K562 (cell line): ENCODE data around the gene ZNF778. TPM values are rescaled to one million over a fixed set of nuclear protein-coding genes. Genes with fewer than 3 reads are reported as not detected.
"Not testable (repeated sequence)": the region's sequence is repeated elsewhere in the genome, so short reads cannot be mapped to it uniquely, and the experiment has no call there.

Experiments used
- ATAC-seq: fragments of 200-7000 bp; cut with Tn5 transposase; 3 replicates; pipeline ENCODE4 v1.9.1; 2020; ENCODE audit warnings: moderate library complexity
- BruUV-seq: library from RNA; stranded (reverse); fragments of 400-500 nt; replicated peaks from 2 replicates; lab custom pipeline; 2021; lab: Mats Ljungman, UMichigan
- CTCF ChIA-PET: fragments of 300-600 bp; formaldehyde crosslinking; extraction: SDS; loops from one replicate; lab custom pipeline; 2021; ENCODE audit warnings: low intra/inter-chr PET ratio; lab: Yijun Ruan, JAX
- POLR2A ChIA-PET: fragments of 300-600, 350-650 bp; sonication (Branson Sonifier 250); formaldehyde crosslinking; extraction: SDS; loops from one replicate; lab custom pipeline; 2021; ENCODE audit warnings: antibody characterized with exemption, inconsistent platforms; lab: Yijun Ruan, JAX
- DNase-seq, 4 experiments: peaks; one replicate each; pipeline versions ENCODE4 v3.0.0 to v3.0.0-alpha.2; 2011 to 2018; ENCODE audit warnings: low spot score in 3 of 4, mixed read lengths in 3 of 4; ENCODE audit errors: extremely low read depth in 1 of 4
- FAIRE-seq: peaks from 2 replicates; lab custom pipeline; 2011; peaks lifted over from hg19 to GRCh38; lab: Jason Lieb, UNC
- H2AFZ ChIP-seq: 2 replicates; pipeline ENCODE4 v1.6.0; 2011; ENCODE audit warnings: low read depth, low read length, control low read depth, inconsistent platforms
- H3K27ac ChIP-seq: fragments of 200-600 bp; 3 replicates; pipeline ENCODE4 v1.8.0; 2011; ENCODE audit warnings: low read depth, mild to moderate bottlenecking, control low read depth, inconsistent platforms, low read length, moderate library complexity, mixed read lengths; ENCODE audit errors: extremely low read depth
- H3K27me3 ChIP-seq, 2 experiments: fragments of 300-600 bp in 1 of 2; 2 replicates in 1 of 2; 3 replicates in 1 of 2; pipeline versions ENCODE4 v1.6.0 to v1.8.0; 2011; ENCODE audit warnings: inconsistent platforms in 2 of 2, low read length in 2 of 2, mild to moderate bottlenecking in 1 of 2, mixed read lengths in 1 of 2, moderate library complexity in 1 of 2; ENCODE audit not compliant: control insufficient read depth in 2 of 2, insufficient read depth in 2 of 2
- H3K36me3 ChIP-seq: fragments of 300-600 bp; 3 replicates; pipeline ENCODE4 v1.8.0; 2011; ENCODE audit warnings: mild to moderate bottlenecking, low read length, inconsistent platforms; ENCODE audit not compliant: control insufficient read depth, insufficient read depth
- H3K4me1 ChIP-seq, 2 experiments: fragments of 200-600 bp in 1 of 2; replicated peaks in 1 of 2; 2 replicates in 1 of 2; 3 replicates in 1 of 2; pipeline versions ENCODE4 v1.5.1 to v1.8.0; 2011; ENCODE audit warnings: inconsistent platforms in 2 of 2, low read length in 2 of 2, mild to moderate bottlenecking in 1 of 2, mixed read lengths in 1 of 2, moderate library complexity in 1 of 2; ENCODE audit not compliant: control insufficient read depth in 2 of 2, insufficient read depth in 2 of 2
- H3K4me2 ChIP-seq: 2 replicates; pipeline ENCODE4 v1.6.1; 2011; ENCODE audit warnings: low read length, control low read depth, inconsistent platforms, mixed read lengths; ENCODE audit not compliant: insufficient read depth
- H3K4me3 ChIP-seq: fragments of 200-600 bp; sonication (generic), shearing (Covaris generic); 2 replicates; pipeline ENCODE4 v1.5.1; 2016; ENCODE audit warnings: control low read depth, inconsistent platforms
- H3K79me2 ChIP-seq: fragments of 200-600 bp; 3 replicates; pipeline ENCODE4 v1.8.0; 2011; ENCODE audit warnings: low read length, inconsistent platforms; ENCODE audit not compliant: control insufficient read depth, insufficient read depth
- H3K9ac ChIP-seq, 2 experiments: 2 replicates each; pipeline versions ENCODE4 v1.6.0 to v1.6.1; 2011; ENCODE audit warnings: low read depth in 2 of 2, low read length in 2 of 2, control low read depth in 1 of 2, inconsistent platforms in 1 of 2, mild to moderate bottlenecking in 1 of 2, mixed read lengths in 1 of 2; ENCODE audit not compliant: insufficient read depth in 1 of 2
- H3K9me1 ChIP-seq: one replicate; pipeline ENCODE4 v1.6.0; 2011; ENCODE audit warnings: inconsistent platforms, mild to moderate bottlenecking, low read length, moderate library complexity; ENCODE audit not compliant: control insufficient read depth, insufficient read depth
- H3K9me3 ChIP-seq: replicated peaks from 2 replicates; pipeline ENCODE4 v1.5.1; 2011; ENCODE audit warnings: low read depth, low read length, inconsistent platforms; ENCODE audit not compliant: control insufficient read depth, insufficient read depth
- H4K20me1 ChIP-seq: replicated peaks from 2 replicates; pipeline ENCODE4 v1.6.1; 2011; ENCODE audit warnings: low read length, inconsistent platforms, mixed read lengths; ENCODE audit not compliant: control insufficient read depth, insufficient read depth
- EP400 ChIP-seq: fragments of 450-650 bp; IDR thresholded peaks from 2 replicates; pipeline ENCODE4 v1.6.1; 2017; ENCODE audit warnings: antibody characterized with exemption, mild to moderate bottlenecking, moderate library complexity
- IRF9 ChIP-seq: fragments of 450-650 bp; IDR thresholded peaks from 2 replicates; pipeline ENCODE4 v1.6.1; 2016; ENCODE audit warnings: missing biosample characterization, missing genetic modification characterization
- LCOR ChIP-seq: sonication (generic); formaldehyde crosslinking; IDR thresholded peaks from 2 replicates; pipeline ENCODE4 v1.8.0; 2022; ENCODE audit warnings: mild to moderate bottlenecking, missing genetic modification reagents
- NELFE ChIP-seq: IDR thresholded peaks from 2 replicates; pipeline ENCODE4 v1.6.1; 2011; ENCODE audit warnings: mild to moderate bottlenecking; ENCODE audit not compliant: insufficient read depth, insufficient read length
- NFRKB ChIP-seq: fragments of 450-650 bp; IDR thresholded peaks from 2 replicates; pipeline ENCODE4 v1.6.1; 2016; ENCODE audit warnings: low read depth
- NFXL1 ChIP-seq: fragments of 450-650 bp; formaldehyde crosslinking; IDR thresholded peaks from 2 replicates; pipeline ENCODE4 v1.4.0; 2021; ENCODE audit warnings: mild to moderate bottlenecking
- PHB ChIP-seq: fragments of 250-450 bp; sonication (Bioruptor Pico); IDR thresholded peaks from 2 replicates; pipeline ENCODE4 v1.5.0; 2021
- RFX1 ChIP-seq: fragments of 450-650 bp; IDR thresholded peaks from 2 replicates; pipeline ENCODE4 v1.6.1; 2016; ENCODE audit warnings: mild to moderate bottlenecking, moderate library complexity
- SIX5 ChIP-seq, 2 experiments: IDR thresholded peaks; 2 replicates each; pipeline ENCODE4 v1.6.1; 2011; ENCODE audit warnings: low read length in 2 of 2, borderline replicate concordance in 1 of 2, low read depth in 1 of 2, mild to moderate bottlenecking in 1 of 2, moderate library complexity in 1 of 2; ENCODE audit not compliant: insufficient read depth in 1 of 2
- ZNF143 ChIP-seq: sonication (generic); formaldehyde crosslinking; IDR thresholded peaks from 2 replicates; pipeline ENCODE4 v1.9.0; 2022; ENCODE audit warnings: mild to moderate bottlenecking, missing genetic modification reagents
- ZNF395 ChIP-seq: fragments of 200-800 bp; sonication (Bioruptor generic); IDR thresholded peaks from 2 replicates; pipeline ENCODE4 v1.6.1; 2017; ENCODE audit warnings: missing genetic modification characterization, missing compliant biosample characterization
- WGBS: fragments of 100-300 bp; shearing (Covaris generic); methylation state at CpG from one replicate; pipeline ENCODE4 v1.1.6; 2016; ENCODE audit warnings: low coverage, mixed read lengths; ENCODE audit not compliant: insufficient coverage; ENCODE audit errors: missing lambda C conversion rate; 5-methylcytosine and 5-hydroxymethylcytosine counted together
- in situ Hi-C: fragments of 300-500 bp; cut with MboI; formaldehyde crosslinking; loops from 4 replicates; pipeline ENCODE4 v1.15.0; 2018; ENCODE audit warnings: inconsistent platforms, mixed read lengths
- intact Hi-C: fragments of 100-400 bp; cut with micrococcal nuclease; formaldehyde crosslinking; loops from 2 replicates; pipeline ENCODE4 v1.14.2; 2022
- polyA plus RNA-seq, 8 experiments: library from polyadenylated mRNA; depleted of rRNA in 4 of 8; stranded (reverse) in 5 of 8; unstranded in 3 of 8; fragments of >200 nt; fragmentation: Nextera tagmentation in 2 of 8; fragmentation: Illumina TruSeq in 1 of 8; extraction: Ambion mirVana in 2 of 8; extraction: Trizol in 1 of 8; gene quantifications; 2 replicates each; pipeline versions ENCODE4 v1.2.1 to v1.2.3, GENCODE V29; 2011 to 2014; ENCODE audit warnings: inconsistent platforms in 1 of 8, missing spikeins in 1 of 8
- total RNA-seq, 7 experiments: library from RNA; depleted of rRNA in 6 of 7; stranded (reverse); fragments of >200 nt in 6 of 7; fragmentation: Illumina TruSeq in 2 of 7; extraction: Trizol in 2 of 7; gene quantifications; 2 replicates each; pipeline versions ENCODE4 v1.2.1 to v1.2.3, GENCODE V29; 2011 to 2021; ENCODE audit warnings: low replicate concordance in 1 of 7
- TF ChIP-seq, protein P1 (sequence below): fragments of 450-650 bp; IDR thresholded peaks from 2 replicates; pipeline ENCODE4 v1.6.1; 2016; ENCODE audit warnings: mild to moderate bottlenecking

ZNF778 gene
- total and polyA plus RNA-seq, 9 of the 15 experiments (the other 6 are each of a cell fraction or from before 2014, with no cell fraction given): 0.70 to 60.6 (median 7.5) TPM

- H3K4me2 ChIP-seq, H3K79me2 ChIP-seq, POLR2A ChIA-PET, H3K9me3 ChIP-seq, H4K20me1 ChIP-seq, H3K4me3 ChIP-seq, in situ Hi-C loops, DNase-seq, H3K9me1 ChIP-seq, ATAC-seq, H3K36me3 ChIP-seq, BruUV-seq, H3K27me3 ChIP-seq, FAIRE-seq, H3K9ac ChIP-seq, intact Hi-C loops, CTCF ChIA-PET, H2AFZ ChIP-seq, H3K27ac ChIP-seq: not testable (repeated sequence)
- H3K4me1 ChIP-seq: peaks cover 0 to 48% of the 10 kb centered on the region in 2 experiments; a peak in 3 of 5 replicates
- WGBS: 74% methylated on average over 12 of the region's 13 CpGs
Measured at GRCh38 chr16:89244264-89244663, 26.8 kb downstream of the ZNF778 start.

GRCh38 chr16:89244754-89245153 is 27.3 kb downstream of the ZNF778 start:
- H3K9me1 ChIP-seq: no peaks in the 10 kb centered on the region
- 44% methylated on average over 12 of the region's 12 CpGs for WGBS
- ATAC-seq (no peak), DNase-seq (no peak), FAIRE-seq (no peak)
- ChIA-PET CTCF (no interaction called here), POLR2A (no interaction called here)
- no peaks in the 10 kb centered on the region for H3K36me3 ChIP-seq
- no peak overlapping the region; a peak in 1 of 4 replicates for H3K9ac ChIP-seq
- peaks cover 7% of the 10 kb centered on the region for H3K79me2 ChIP-seq
- no peak overlapping the region for H3K27ac ChIP-seq
- peaks cover 4% of the 10 kb centered on the region for H3K9me3 ChIP-seq
- H3K4me2 ChIP-seq: no peak overlapping the region
- no peaks in the 10 kb centered on the region for H3K27me3 ChIP-seq
- H2AFZ ChIP-seq: no peak overlapping the region
- intact Hi-C loops: no loop called here
- in situ Hi-C loops: no loop called here
- no peak overlapping the region for H3K4me3 ChIP-seq
- H3K4me1 ChIP-seq: peaks cover 0 to 48% of the 10 kb centered on the region in 2 experiments; a peak in 3 of 5 replicates
- no peaks in the 10 kb centered on the region for H4K20me1 ChIP-seq
- no TSS peak for BruUV-seq
- TF ChIP-seq ZNF143 (no peak), NFXL1 (CRISPR knock-in tag) (no peak), ZNF395 (CRISPR knock-in tag) (no peak), PHB (CRISPR knock-in tag) (no peak), LCOR (CRISPR knock-in tag) (no peak), NFRKB (no peak), RFX1 (no peak), IRF9 (tag) (no peak), SIX5 (IDR thresholded peaks at IDR 0.05; ENCODE audit: borderline replicate concordance in 1 of 2, insufficient read depth in 1 of 2, low read depth in 1 of 2, low read length in 2 of 2) (no peak), EP400 (no peak), NELFE (no peak)
- TF ChIP-seq, protein P1, sequence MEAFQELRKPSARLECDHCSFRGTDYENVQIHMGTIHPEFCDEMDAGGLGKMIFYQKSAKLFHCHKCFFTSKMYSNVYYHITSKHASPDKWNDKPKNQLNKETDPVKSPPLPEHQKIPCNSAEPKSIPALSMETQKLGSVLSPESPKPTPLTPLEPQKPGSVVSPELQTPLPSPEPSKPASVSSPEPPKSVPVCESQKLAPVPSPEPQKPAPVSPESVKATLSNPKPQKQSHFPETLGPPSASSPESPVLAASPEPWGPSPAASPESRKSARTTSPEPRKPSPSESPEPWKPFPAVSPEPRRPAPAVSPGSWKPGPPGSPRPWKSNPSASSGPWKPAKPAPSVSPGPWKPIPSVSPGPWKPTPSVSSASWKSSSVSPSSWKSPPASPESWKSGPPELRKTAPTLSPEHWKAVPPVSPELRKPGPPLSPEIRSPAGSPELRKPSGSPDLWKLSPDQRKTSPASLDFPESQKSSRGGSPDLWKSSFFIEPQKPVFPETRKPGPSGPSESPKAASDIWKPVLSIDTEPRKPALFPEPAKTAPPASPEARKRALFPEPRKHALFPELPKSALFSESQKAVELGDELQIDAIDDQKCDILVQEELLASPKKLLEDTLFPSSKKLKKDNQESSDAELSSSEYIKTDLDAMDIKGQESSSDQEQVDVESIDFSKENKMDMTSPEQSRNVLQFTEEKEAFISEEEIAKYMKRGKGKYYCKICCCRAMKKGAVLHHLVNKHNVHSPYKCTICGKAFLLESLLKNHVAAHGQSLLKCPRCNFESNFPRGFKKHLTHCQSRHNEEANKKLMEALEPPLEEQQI: no peak
